BLaER1 (cell line): ENCODE results near the gene KRTAP5-3.

Source experiments
- H3K27ac ChIP-seq: shearing (Covaris generic); formaldehyde crosslinking; 2 replicates; pipeline ENCODE4 v1.8.1; 2022
- H3K27me3 ChIP-seq: shearing (Covaris generic); formaldehyde crosslinking; 2 replicates; pipeline ENCODE4 v1.8.1; 2022
- H3K36me3 ChIP-seq: shearing (Covaris generic); formaldehyde crosslinking; 2 replicates; pipeline ENCODE4 v1.8.1; 2022
- H3K4me1 ChIP-seq: shearing (Covaris generic); formaldehyde crosslinking; 2 replicates; pipeline ENCODE4 v1.8.1; 2022
- H3K4me2 ChIP-seq: shearing (Covaris generic); formaldehyde crosslinking; 2 replicates; pipeline ENCODE4 v1.8.1; 2022
- H3K4me3 ChIP-seq: shearing (Covaris generic); formaldehyde crosslinking; 2 replicates; pipeline ENCODE4 v1.8.1; 2022
- H3K9ac ChIP-seq: shearing (Covaris generic); formaldehyde crosslinking; 2 replicates; pipeline ENCODE4 v1.8.1; 2022
- H3K9me3 ChIP-seq: shearing (Covaris generic); formaldehyde crosslinking; 2 replicates; pipeline ENCODE4 v1.8.1; 2022
- H4K20me1 ChIP-seq: shearing (Covaris generic); formaldehyde crosslinking; 2 replicates; pipeline ENCODE4 v1.8.1; 2022
- Cebpa-rat ChIP-seq: shearing (Covaris generic); IDR thresholded peaks from 2 replicates; pipeline ENCODE4 v1.8.1; 2022

The KRTAP5-3 gene

GRCh38 chr11:1644601-1645356 lies 36.5 kb upstream of the KRTAP5-3 start:
- H3K27me3 ChIP-seq, result peaks cover 17% of the 10 kb centered on the region; the same call in 1 of the 2 replicates
- no peaks in the 10 kb centered on the region for H3K36me3 ChIP-seq
- H3K9ac ChIP-seq, result no peak overlapping the region
- H4K20me1 ChIP-seq, result no peaks in the 10 kb centered on the region; the same call in 1 of the 2 replicates
- TF ChIP-seq Cebpa-rat, result no peak
- H3K9me3 ChIP-seq, result no peaks in the 10 kb centered on the region
- H3K27ac ChIP-seq, result no peak overlapping the region
- H3K4me1 ChIP-seq, result peaks cover 12% of the 10 kb centered on the region
- H3K4me3 ChIP-seq, result no peak overlapping the region
- H3K4me2 ChIP-seq, result peak overlapping the region; percentile 52

- Histone ChIP-seq H3K36me3 (no peaks in the 10 kb centered on the region), H3K9ac (no peak overlapping the region), H3K4me2 (no peak overlapping the region), H3K9me3 (no peaks in the 10 kb centered on the region), H3K4me3 (no peak overlapping the region), H3K4me1 (peaks cover 12% of the 10 kb centered on the region), H4K20me1 (no peaks in the 10 kb centered on the region; the same call in 1 of the 2 replicates), H3K27me3 (peaks cover 17% of the 10 kb centered on the region; the same call in 1 of the 2 replicates), H3K27ac (no peak overlapping the region)
- TF ChIP-seq Cebpa-rat, result no peak
Observed at GRCh38 chr11:1643146-1643690, 35.0 kb upstream of the KRTAP5-3 start.

- peaks cover 17% of the 10 kb centered on the region; the same call in 1 of the 2 replicates for H3K27me3 ChIP-seq
- no peak overlapping the region for H3K4me3 ChIP-seq
Observed at GRCh38 chr11:1642288-1643145, 34.3 kb upstream of the KRTAP5-3 start.

GRCh38 chr11:1641096-1641495 lies 32.8 kb upstream of the KRTAP5-3 start:
- no peak overlapping the region for H3K4me2 ChIP-seq
- no peak for TF ChIP-seq Cebpa-rat
- peaks cover 17% of the 10 kb centered on the region; the same call in 1 of the 2 replicates for H3K27me3 ChIP-seq

More at GRCh38 chr11:1642288-1643145, 34.3 kb upstream of the KRTAP5-3 start:
- H4K20me1 ChIP-seq, result no peaks in the 10 kb centered on the region; the same call in 1 of the 2 replicates
- H3K4me1 ChIP-seq, result peaks cover 12% of the 10 kb centered on the region
- no peaks in the 10 kb centered on the region for H3K36me3 ChIP-seq
- no peaks in the 10 kb centered on the region for H3K9me3 ChIP-seq
- no peak overlapping the region for H3K9ac ChIP-seq
- no peak overlapping the region for H3K27ac ChIP-seq
- H3K4me2 ChIP-seq, result no peak overlapping the region
- no peak for TF ChIP-seq Cebpa-rat

GRCh38 chr11:1640076-1640946 lies 32.0 kb upstream of the KRTAP5-3 start:
- Histone ChIP-seq H3K27ac (no peak overlapping the region), H4K20me1 (no peaks in the 10 kb centered on the region; the same call in 1 of the 2 replicates), H3K4me3 (no peak overlapping the region), H3K27me3 (peaks cover 14% of the 10 kb centered on the region; the same call in 1 of the 2 replicates), H3K36me3 (no peaks in the 10 kb centered on the region), H3K9ac (no peak overlapping the region), H3K4me2 (no peak overlapping the region), H3K9me3 (no peaks in the 10 kb centered on the region), H3K4me1 (peaks cover 7% of the 10 kb centered on the region)
- no peak for TF ChIP-seq Cebpa-rat

More at GRCh38 chr11:1641096-1641495, 32.8 kb upstream of the KRTAP5-3 start:
- Histone ChIP-seq H3K9ac (no peak overlapping the region), H4K20me1 (no peaks in the 10 kb centered on the region; the same call in 1 of the 2 replicates), H3K4me3 (no peak overlapping the region), H3K36me3 (no peaks in the 10 kb centered on the region), H3K4me1 (peaks cover 12% of the 10 kb centered on the region), H3K27ac (no peak overlapping the region), H3K9me3 (no peaks in the 10 kb centered on the region)

GRCh38 chr11:1639666-1640065 lies 31.4 kb upstream of the KRTAP5-3 start:
- no peak overlapping the region for H3K4me3 ChIP-seq
- H3K36me3 ChIP-seq, result no peaks in the 10 kb centered on the region
- H3K27me3 ChIP-seq, result peaks cover 12% of the 10 kb centered on the region; the same call in 1 of the 2 replicates
- no peaks in the 10 kb centered on the region; the same call in 1 of the 2 replicates for H4K20me1 ChIP-seq
- no peak overlapping the region for H3K27ac ChIP-seq
- no peak overlapping the region for H3K9ac ChIP-seq
- no peaks in the 10 kb centered on the region for H3K9me3 ChIP-seq
- TF ChIP-seq Cebpa-rat, result no peak
- peaks cover under 1% of the 10 kb centered on the region; the same call in 1 of the 2 replicates for H3K4me1 ChIP-seq
- H3K4me2 ChIP-seq, result no peak overlapping the region

GRCh38 chr11:1639102-1639620 lies 30.9 kb upstream of the KRTAP5-3 start:
- Histone ChIP-seq H3K36me3 (no peaks in the 10 kb centered on the region), H3K4me1 (no peaks in the 10 kb centered on the region), H3K27ac (no peak overlapping the region), H3K9ac (no peak overlapping the region), H3K27me3 (peaks cover 12% of the 10 kb centered on the region; the same call in 1 of the 2 replicates), H3K4me2 (no peak overlapping the region), H4K20me1 (no peaks in the 10 kb centered on the region; the same call in 1 of the 2 replicates), H3K9me3 (no peaks in the 10 kb centered on the region), H3K4me3 (no peak overlapping the region)
- TF ChIP-seq Cebpa-rat, result no peak

GRCh38 chr11:1638344-1638743 lies 30.1 kb upstream of the KRTAP5-3 start:
- peaks cover 12% of the 10 kb centered on the region; the same call in 1 of the 2 replicates for H3K27me3 ChIP-seq
- TF ChIP-seq Cebpa-rat, result no peak
- no peak overlapping the region for H3K9ac ChIP-seq
- no peak overlapping the region for H3K4me2 ChIP-seq
- H3K27ac ChIP-seq, result no peak overlapping the region
- H4K20me1 ChIP-seq, result no peaks in the 10 kb centered on the region; the same call in 1 of the 2 replicates
- no peaks in the 10 kb centered on the region for H3K9me3 ChIP-seq
- no peaks in the 10 kb centered on the region for H3K36me3 ChIP-seq
- H3K4me1 ChIP-seq, result no peaks in the 10 kb centered on the region
- H3K4me3 ChIP-seq, result no peak overlapping the region

GRCh38 chr11:1637628-1638027 lies 29.4 kb upstream of the KRTAP5-3 start:
- TF ChIP-seq Cebpa-rat, result no peak
- no peak overlapping the region for H3K4me3 ChIP-seq
- no peaks in the 10 kb centered on the region for H3K36me3 ChIP-seq
- peaks cover 12% of the 10 kb centered on the region; the same call in 1 of the 2 replicates for H3K27me3 ChIP-seq
- H3K27ac ChIP-seq, result no peak overlapping the region
- no peak overlapping the region for H3K9ac ChIP-seq
- H3K9me3 ChIP-seq, result no peaks in the 10 kb centered on the region
- no peaks in the 10 kb centered on the region for H3K4me1 ChIP-seq
- no peaks in the 10 kb centered on the region; the same call in 1 of the 2 replicates for H4K20me1 ChIP-seq
- no peak overlapping the region for H3K4me2 ChIP-seq
